Measurements from ENCODE around the gene TFAM. TPM values are rescaled to one million over a fixed set of nuclear protein-coding genes. Genes with fewer than 3 reads are reported as not detected.
A peak's percentile ranks its signal among the peaks of the same experiment; 100 is the strongest.

Gene TFAM
- polyA plus RNA-seq, 1 of the 3 experiments (the other 2 are of a cell fraction) = 19.6 TPM

- Histone ChIP-seq H4K20me1 (ENCODE audit: insufficient read depth) (no peaks in the 10 kb centered on the region), H3K27me3 (ENCODE audit: insufficient read depth) (no peaks in the 10 kb centered on the region), H3K4me2 (peak overlapping the region; percentile 47; the same call in 1 of the 2 replicates), H3K36me3 (replicated peaks in 1 of 2; ENCODE audit: control insufficient read depth in 1 of 2, insufficient read depth in 2 of 2, low read length in 1 of 2) (no peaks in the 10 kb centered on the region), H3K79me2 (ENCODE audit: insufficient read depth) (no peaks in the 10 kb centered on the region), H3K4me3 (ENCODE audit: low read depth in 2 of 2, low read length in 1 of 2) (no peak overlapping the region), H2AFZ (ENCODE audit: low read depth) (no peak overlapping the region), H3K27ac (ENCODE audit: low read depth in 2 of 2, low read length in 1 of 2) (peak overlapping the region; percentile 64 to 89; a peak in 3 of 4 replicates), H3K9me3 (0 out of 2 replicates have a peak, but pooled peaks cover under 1% of the 10 kb centered on the region), H3K9me2 (no peaks in the 10 kb centered on the region), H3K4me1 (ENCODE audit: control insufficient read depth in 1 of 2, insufficient read depth in 2 of 2, low read depth in 1 of 2, low read length in 1 of 2) (peaks cover 3 to 13% of the 10 kb centered on the region in 2 experiments), H3F3A (replicated peaks; ENCODE audit: insufficient read depth) (peaks cover 18% of the 10 kb centered on the region), H3K9ac (peak overlapping the region; percentile 3; the same call in 1 of the 2 replicates)
- TF ChIP-seq CTCF (IDR thresholded peaks at IDR 0.05) (peak; percentile 36), RXRA (IDR thresholded peaks at IDR 0.05; ENCODE audit: borderline replicate concordance, low read depth) (no peak), PBX3 (IDR thresholded peaks at IDR 0.05) (peak; percentile 91), FOSL2 (IDR thresholded peaks at IDR 0.05; ENCODE audit: borderline replicate concordance, low read depth) (peak; percentile 80), TEAD4 (IDR thresholded peaks at IDR 0.05; ENCODE audit: borderline replicate concordance, insufficient read depth) (0 out of 2 replicates have a peak, but pooled peaks have one; percentile 30), JUND (IDR thresholded peaks at IDR 0.05) (peak; percentile 81), RCOR1 (IDR thresholded peaks at IDR 0.05; ENCODE audit: low read length) (no peak), MAX (IDR thresholded peaks at IDR 0.05; ENCODE audit: low read depth) (peak; percentile 44; the same call in 1 of the 2 replicates), REST (IDR thresholded peaks at IDR 0.05; ENCODE audit: low read depth, low read length) (peak; percentile 63; the same call in 1 of the 2 replicates), EP300 (IDR thresholded peaks at IDR 0.05; ENCODE audit: borderline replicate concordance in 1 of 2, low read depth in 1 of 2, low read length in 1 of 2) (peak in 1 of 2 experiments; percentile 41; a peak in 1 of 4 replicates), SIN3A (IDR thresholded peaks at IDR 0.05; ENCODE audit: borderline replicate concordance, low read depth, low read length) (peak; percentile 71; the same call in 1 of the 2 replicates), TCF12 (IDR thresholded peaks at IDR 0.05) (peak; percentile 69), EZH2phosphoT487 (IDR thresholded peaks at IDR 0.05; ENCODE audit: borderline replicate concordance, low read depth) (no peak), NFIC (IDR thresholded peaks at IDR 0.05; ENCODE audit: borderline replicate concordance) (peak; percentile 32; the same call in 1 of the 2 replicates), RAD21 (IDR thresholded peaks at IDR 0.05; ENCODE audit: low read length) (no peak)
- ChIA-PET CTCF (interaction anchor here (0.6 to 0.9 kb wide), 2 partner anchors 14 to 21 kb away, joined by 3 read pairs; no protein-coding TSS in a partner anchor), POLR2A (no interaction called here)
- WGBS (ENCODE audit: low lambda C conversion rate) = 5% methylated on average over 2 of the region's 2 CpGs
- no peak for DNase-seq
Observed at GRCh38 chr10:58435297-58435985, 50.2 kb downstream of the TFAM start.
